GM12878 (cell line): ENCODE measurements around the gene CDH1. TPM values are rescaled to one million over a fixed set of nuclear protein-coding genes. Genes with fewer than 3 reads are reported as not detected.

Source experiments
- ATAC-seq: fragments of 200-7000 bp; cut with Tn5 transposase; 3 replicates; pipeline ENCODE4 v1.9.1; 2020; ENCODE audit warnings: mild to moderate bottlenecking, moderate library complexity
- BruUV-seq: library from RNA; stranded (reverse); fragments of 400-500 nt; replicated peaks from 2 replicates; lab custom pipeline; 2021; lab: Mats Ljungman, UMichigan
- CTCF ChIA-PET: fragments of 300-600 bp; sonication (Branson Sonifier 250); formaldehyde crosslinking; extraction: SDS; loops from one replicate; lab custom pipeline; 2021; ENCODE audit warnings: inconsistent platforms; lab: Yijun Ruan, JAX
- POLR2A ChIA-PET: fragments of 350-600 bp; formaldehyde crosslinking; extraction: SDS; loops from one replicate; lab custom pipeline; 2021; ENCODE audit warnings: inconsistent platforms; lab: Charles Lee
- RAD21 ChIA-PET: fragments of 300-600 bp; sonication (Branson Sonifier 250); formaldehyde crosslinking; loops from one replicate; lab custom pipeline; 2023; ENCODE audit warnings: antibody characterized with exemption; ENCODE audit not compliant: unreplicated experiment; lab: Charles Lee
- SMC1A ChIA-PET: fragments of 300-600 bp; sonication (Branson Sonifier 250); formaldehyde crosslinking; loops from one replicate; lab custom pipeline; 2023; ENCODE audit not compliant: unreplicated experiment, uncharacterized antibody; lab: Charles Lee
- DNase-seq: peaks from one replicate; pipeline ENCODE4 v3.0.0-alpha.2; 2011; ENCODE audit warnings: low read depth, low spot score
- FAIRE-seq: peaks from 3 replicates; lab custom pipeline; 2011; peaks lifted over from hg19 to GRCh38; lab: Jason Lieb, UNC
- H2AFZ ChIP-seq: 2 replicates; pipeline ENCODE4 v1.6.0; 2011; ENCODE audit warnings: low read depth, low read length, control low read depth; ENCODE audit not compliant: control insufficient read depth
- H3K27ac ChIP-seq: 2 replicates; pipeline ENCODE4 v1.5.1; 2011; ENCODE audit warnings: control low read depth; ENCODE audit not compliant: control insufficient read depth, insufficient read depth
- H3K27me3 ChIP-seq, 2 experiments: replicated peaks in 1 of 2; 2 replicates each; pipeline versions ENCODE4 v1.6.0 to v1.6.1; 2011; ENCODE audit warnings: low read length in 1 of 2; ENCODE audit not compliant: control insufficient read depth in 2 of 2, insufficient read depth in 2 of 2
- H3K36me3 ChIP-seq, 2 experiments: 2 replicates each; pipeline ENCODE4 v1.5.1; 2011; ENCODE audit warnings: low read length in 1 of 2; ENCODE audit not compliant: control insufficient read depth in 2 of 2, insufficient read depth in 2 of 2
- H3K4me1 ChIP-seq: 2 replicates; pipeline ENCODE4 v1.6.1; 2011; ENCODE audit warnings: mild to moderate bottlenecking, low read length, moderate library complexity, mixed read lengths; ENCODE audit not compliant: control insufficient read depth, insufficient read depth
- H3K4me2 ChIP-seq: 2 replicates; pipeline ENCODE4 v1.6.0; 2011; ENCODE audit warnings: control low read depth; ENCODE audit not compliant: control insufficient read depth, insufficient read depth
- H3K4me3 ChIP-seq: fragments of 200-600 bp; sonication (generic); 2 replicates; pipeline ENCODE4 v1.5.1; 2016
- H3K79me2 ChIP-seq: 2 replicates; pipeline ENCODE4 v1.6.0; 2011; ENCODE audit warnings: low read length; ENCODE audit not compliant: control insufficient read depth, insufficient read depth
- H3K9ac ChIP-seq: 2 replicates; pipeline ENCODE4 v1.8.0; 2011; ENCODE audit warnings: low read length, control low read depth, mixed read lengths; ENCODE audit not compliant: control insufficient read depth, insufficient read depth
- H3K9me3 ChIP-seq: replicated peaks from 3 replicates; pipeline ENCODE4 v1.5.1; 2011; ENCODE audit warnings: mild to moderate bottlenecking, low read length; ENCODE audit not compliant: control insufficient read depth, insufficient read depth
- H4K20me1 ChIP-seq: 2 replicates; pipeline ENCODE4 v1.6.0; 2011; ENCODE audit not compliant: control insufficient read depth, insufficient read depth
- EP300 ChIP-seq, 2 experiments: fragments of 150-350 bp in 1 of 2; IDR thresholded peaks; 2 replicates each; pipeline ENCODE4 v1.6.1; 2011 to 2012; ENCODE audit warnings: low read depth in 2 of 2, low read length in 2 of 2, borderline replicate concordance in 1 of 2, improper control_type of control experiment in 1 of 2, inconsistent platforms in 1 of 2; ENCODE audit not compliant: control insufficient read depth in 1 of 2
- ESRRA ChIP-seq: IDR thresholded peaks from 2 replicates; pipeline ENCODE4 v1.6.1; 2012; ENCODE audit warnings: mild to moderate bottlenecking, low read length, improper control_type of control experiment
- KDM1A ChIP-seq: fragments of 200-600 bp; sonication (generic); IDR thresholded peaks from 2 replicates; pipeline ENCODE4 v1.6.1; 2016; ENCODE audit warnings: borderline replicate concordance
- LARP7 ChIP-seq: fragments of 450-650 bp; IDR thresholded peaks from 2 replicates; pipeline ENCODE4 v1.6.1; 2017; ENCODE audit warnings: mild to moderate bottlenecking
- NBN ChIP-seq: fragments of 450-650 bp; IDR thresholded peaks from 2 replicates; pipeline ENCODE4 v1.6.1; 2016
- RAD21 ChIP-seq: IDR thresholded peaks from 2 replicates; pipeline ENCODE4 v1.6.1; 2011; ENCODE audit warnings: mild to moderate bottlenecking, low read depth, low read length, moderate library complexity; ENCODE audit not compliant: insufficient read depth
- RAD51 ChIP-seq: fragments of 450-650 bp; IDR thresholded peaks from 2 replicates; pipeline ENCODE4 v1.6.1; 2016; ENCODE audit warnings: moderate library complexity, mild to moderate bottlenecking, inconsistent platforms
- RBBP5 ChIP-seq: fragments of 200-600 bp; sonication (generic); conservative IDR thresholded peaks from 2 replicates; pipeline ENCODE4 v1.6.1; 2016
- SIN3A ChIP-seq: IDR thresholded peaks from 2 replicates; pipeline ENCODE4 v1.6.1; 2012; ENCODE audit warnings: low read depth, low read length, improper control_type of control experiment
- SMC3 ChIP-seq: IDR thresholded peaks from 2 replicates; pipeline ENCODE4 v1.6.1; 2011; ENCODE audit warnings: low read length, improper control_type of control experiment, borderline replicate concordance
- SREBF2 ChIP-seq: IDR thresholded peaks from 2 replicates; pipeline ENCODE4 v1.6.1; 2012; ENCODE audit warnings: mild to moderate bottlenecking, low read length
- SUZ12 ChIP-seq: fragments of 200-600 bp; sonication (generic); IDR thresholded peaks from one replicate; pipeline ENCODE4 v1.6.1; 2018; ENCODE audit warnings: antibody characterized with exemption, mild to moderate bottlenecking; ENCODE audit not compliant: unreplicated experiment
- TCF7 ChIP-seq: IDR thresholded peaks from 2 replicates; pipeline ENCODE4 v1.6.1; 2014; ENCODE audit warnings: antibody characterized with exemption, borderline replicate concordance
- WRNIP1 ChIP-seq: IDR thresholded peaks from 2 replicates; pipeline ENCODE4 v1.6.1; 2011; ENCODE audit warnings: low read depth, low read length, improper control_type of control experiment, borderline replicate concordance
- YY1 ChIP-seq: IDR thresholded peaks from 2 replicates; pipeline ENCODE4 v1.6.1; 2011; ENCODE audit warnings: low read depth, mild to moderate bottlenecking, low read length
- ZNF207 ChIP-seq: fragments of 450-650 bp; IDR thresholded peaks from 2 replicates; pipeline ENCODE4 v1.6.1; 2014; ENCODE audit warnings: antibody characterized with exemption, mild to moderate bottlenecking, borderline replicate concordance
- ZNF384 ChIP-seq: IDR thresholded peaks from 2 replicates; pipeline ENCODE4 v1.6.1; 2012; ENCODE audit warnings: low read depth, mild to moderate bottlenecking, low read length, improper control_type of control experiment, borderline replicate concordance
- WGBS: methylation state at CpG from one replicate; pipeline ENCODE4 v1.1.6; 2016; ENCODE audit warnings: low lambda C conversion rate; ENCODE audit not compliant: insufficient replicate concordance, insufficient coverage; ENCODE audit errors: missing lambda C conversion rate; 5-methylcytosine and 5-hydroxymethylcytosine counted together
- in situ Hi-C: fragments of 300-500 bp; cut with MboI; formaldehyde crosslinking; loops from 9 replicates; pipeline ENCODE4 v1.14.3; 2018; ENCODE audit warnings: mixed read lengths
- intact Hi-C: fragments of 100-400 bp; cut with micrococcal nuclease; formaldehyde crosslinking; loops from one replicate; pipeline ENCODE4 v1.14.2; 2022; ENCODE audit not compliant: unreplicated experiment
- polyA plus RNA-seq, 11 experiments: library from polyadenylated mRNA; depleted of rRNA in 4 of 11; unstranded in 6 of 11; stranded (reverse) in 5 of 11; fragments of >200 nt; fragmentation: Nextera tagmentation in 4 of 11; fragmentation: Illumina TruSeq in 1 of 11; extraction: Ambion mirVana in 4 of 11; extraction: Trizol in 1 of 11; gene quantifications; 1 replicate in 1 of 11; 2 replicates in 10 of 11; pipeline versions ENCODE4 v1.2.1 to v1.2.3, GENCODE V29; 2011 to 2016; ENCODE audit warnings: inconsistent platforms in 2 of 11, missing spikeins in 2 of 11, low read depth in 1 of 11
- total RNA-seq, 4 experiments: library from RNA; depleted of rRNA in 3 of 4; stranded (reverse); fragments of >200 nt in 3 of 4; fragmentation: Illumina TruSeq in 1 of 4; extraction: Trizol in 1 of 4; gene quantifications; 2 replicates each; pipeline versions ENCODE4 v1.2.1 to v1.2.3, GENCODE V29; 2013 to 2021
- TF ChIP-seq, protein P1 (sequence below): fragments of 450-650 bp; IDR thresholded peaks from 2 replicates; pipeline ENCODE4 v1.6.1; 2018; ENCODE audit warnings: mild to moderate bottlenecking, low read depth, moderate library complexity; ENCODE audit not compliant: partially characterized antibody
- TF ChIP-seq, protein P2 (sequence below): IDR thresholded peaks from 2 replicates; pipeline ENCODE4 v1.6.1; 2012; ENCODE audit warnings: low read depth, low read length, improper control_type of control experiment

The CDH1 gene
- total and polyA plus RNA-seq, 10 of the 15 experiments (the other 5 are each of a cell fraction or from before 2014, with no cell fraction given): 2.2 to 30.6 (median 17.7) TPM

DNA sequence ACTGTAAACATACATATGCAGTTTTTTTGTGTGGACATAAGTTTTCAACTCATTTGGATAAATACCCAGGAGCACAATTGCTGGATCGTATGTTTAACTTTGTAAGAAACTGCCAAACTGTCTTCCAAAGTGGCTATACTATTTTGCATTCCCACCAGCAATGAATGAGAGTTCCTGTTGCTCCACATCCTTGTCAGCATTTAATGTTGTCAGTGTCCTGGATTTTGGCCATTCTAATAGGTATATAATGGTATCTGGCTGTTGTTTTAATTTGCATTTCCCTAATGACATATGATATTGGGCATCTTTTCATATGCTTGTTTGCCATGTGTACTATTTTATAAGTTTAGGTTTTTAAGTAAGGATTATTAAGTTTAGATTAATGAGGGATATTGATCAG lies 120.4 kb downstream of the CDH1 start (continued):
- TF ChIP-seq, protein P1, sequence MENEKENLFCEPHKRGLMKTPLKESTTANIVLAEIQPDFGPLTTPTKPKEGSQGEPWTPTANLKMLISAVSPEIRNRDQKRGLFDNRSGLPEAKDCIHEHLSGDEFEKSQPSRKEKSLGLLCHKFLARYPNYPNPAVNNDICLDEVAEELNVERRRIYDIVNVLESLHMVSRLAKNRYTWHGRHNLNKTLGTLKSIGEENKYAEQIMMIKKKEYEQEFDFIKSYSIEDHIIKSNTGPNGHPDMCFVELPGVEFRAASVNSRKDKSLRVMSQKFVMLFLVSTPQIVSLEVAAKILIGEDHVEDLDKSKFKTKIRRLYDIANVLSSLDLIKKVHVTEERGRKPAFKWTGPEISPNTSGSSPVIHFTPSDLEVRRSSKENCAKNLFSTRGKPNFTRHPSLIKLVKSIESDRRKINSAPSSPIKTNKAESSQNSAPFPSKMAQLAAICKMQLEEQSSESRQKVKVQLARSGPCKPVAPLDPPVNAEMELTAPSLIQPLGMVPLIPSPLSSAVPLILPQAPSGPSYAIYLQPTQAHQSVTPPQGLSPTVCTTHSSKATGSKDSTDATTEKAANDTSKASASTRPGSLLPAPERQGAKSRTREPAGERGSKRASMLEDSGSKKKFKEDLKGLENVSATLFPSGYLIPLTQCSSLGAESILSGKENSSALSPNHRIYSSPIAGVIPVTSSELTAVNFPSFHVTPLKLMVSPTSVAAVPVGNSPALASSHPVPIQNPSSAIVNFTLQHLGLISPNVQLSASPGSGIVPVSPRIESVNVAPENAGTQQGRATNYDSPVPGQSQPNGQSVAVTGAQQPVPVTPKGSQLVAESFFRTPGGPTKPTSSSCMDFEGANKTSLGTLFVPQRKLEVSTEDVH: no peak
- TF ChIP-seq SIN3A: no peak

DNA sequence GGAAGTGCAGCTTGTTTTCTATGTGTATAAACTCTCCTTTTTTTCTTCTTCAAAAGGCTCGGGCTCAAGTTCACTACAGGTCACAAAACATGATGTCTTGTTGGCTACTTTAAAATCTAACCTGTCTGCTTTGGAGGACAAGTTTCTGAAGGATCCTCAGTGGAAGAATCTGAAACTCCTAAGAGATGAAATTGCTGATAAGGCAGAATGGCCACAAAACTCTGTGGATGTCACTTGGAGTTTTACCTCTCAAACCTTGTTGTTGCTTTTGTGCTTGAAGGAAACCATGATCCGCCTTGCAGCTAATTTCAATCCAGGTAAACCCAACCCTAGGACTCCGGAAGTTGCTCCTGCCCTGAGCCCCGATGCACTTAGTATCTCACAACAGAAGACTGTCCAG lies 122.7 kb downstream of the CDH1 start:
- Histone ChIP-seq H3K4me2 (no peak overlapping the region), H3K27ac (no peak overlapping the region), H3K9me3 (no peaks in the 10 kb centered on the region), H3K4me1 (peaks cover 5% of the 10 kb centered on the region; the same call in 1 of the 2 replicates), H3K9ac (no peak overlapping the region), H4K20me1 (no peaks in the 10 kb centered on the region)
- intact Hi-C loops (no loop called here), in situ Hi-C loops (no loop called here)
- no peak for DNase-seq
- BruUV-seq: TSS peak; percentile 73
- RAD21 ChIA-PET: no interaction called here
- FAIRE-seq: no peak
- SMC1A ChIA-PET: interaction anchor here (0.6 kb wide), 1 partner anchor 426 kb away, joined by 3 read pairs; no protein-coding TSS in a partner anchor
- CTCF ChIA-PET: interaction anchor here (0.9 kb wide), 1 partner anchor 12 kb away, joined by 3 read pairs; no protein-coding TSS in a partner anchor
- no peak for ATAC-seq
- no peak for TF ChIP-seq EP300 (IDR thresholded peaks at IDR 0.05; ENCODE audit: borderline replicate concordance in 1 of 2, control insufficient read depth in 1 of 2, low read depth in 2 of 2, low read length in 2 of 2)
- no peak for TF ChIP-seq WRNIP1
- no peak for TF ChIP-seq RBBP5
- TF ChIP-seq, protein P2, sequence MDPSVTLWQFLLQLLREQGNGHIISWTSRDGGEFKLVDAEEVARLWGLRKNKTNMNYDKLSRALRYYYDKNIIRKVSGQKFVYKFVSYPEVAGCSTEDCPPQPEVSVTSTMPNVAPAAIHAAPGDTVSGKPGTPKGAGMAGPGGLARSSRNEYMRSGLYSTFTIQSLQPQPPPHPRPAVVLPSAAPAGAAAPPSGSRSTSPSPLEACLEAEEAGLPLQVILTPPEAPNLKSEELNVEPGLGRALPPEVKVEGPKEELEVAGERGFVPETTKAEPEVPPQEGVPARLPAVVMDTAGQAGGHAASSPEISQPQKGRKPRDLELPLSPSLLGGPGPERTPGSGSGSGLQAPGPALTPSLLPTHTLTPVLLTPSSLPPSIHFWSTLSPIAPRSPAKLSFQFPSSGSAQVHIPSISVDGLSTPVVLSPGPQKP: no peak
- TF ChIP-seq YY1: no peak
- TF ChIP-seq ESRRA: no peak
- TF ChIP-seq ZNF384: no peak
- TF ChIP-seq KDM1A: no peak
- no peak for TF ChIP-seq TCF7
- no peak for TF ChIP-seq ZNF207
- no peak for TF ChIP-seq RAD51
- TF ChIP-seq NBN: no peak
- no peak for TF ChIP-seq RAD21
- TF ChIP-seq SREBF2: no peak
- no peak for TF ChIP-seq SMC3
- TF ChIP-seq LARP7: no peak
- TF ChIP-seq SUZ12: no peak
- TF ChIP-seq, all 136 proteins: peak for 0
- Histone ChIP-seq H2AFZ (no peak overlapping the region), H3K36me3 (peaks cover 3 to 12% of the 10 kb centered on the region in 2 experiments), H3K27me3 (no peaks in the 10 kb centered on the region), H3K79me2 (no peaks in the 10 kb centered on the region), H3K4me3 (no peak overlapping the region)
- WGBS: 93% methylated on average over 4 of the region's 4 CpGs
- POLR2A ChIA-PET: interaction anchor here (0.6 kb wide), 1 partner anchor 10 kb away, joined by 3 read pairs; no protein-coding TSS in a partner anchor
